Stimulated activated CD4-positive, alpha-beta T cell treated with anti-CD3 and anti-CD28 coated beads, TNF-alpha, amount 100 ng/mL, for 4 hours (primary cell): ENCODE data around the gene PLXND1.

Experiments used
- DNase-seq, 3 experiments: peaks; one replicate each; pipeline ENCODE4 v3.0.0-alpha.2; 2020; ENCODE audit warnings: low read depth in 3 of 3

Gene PLXND1

GRCh38 chr3:129585949-129586657 lies 20.4 kb downstream of the PLXND1 start:
- no peak for DNase-seq

DNA sequence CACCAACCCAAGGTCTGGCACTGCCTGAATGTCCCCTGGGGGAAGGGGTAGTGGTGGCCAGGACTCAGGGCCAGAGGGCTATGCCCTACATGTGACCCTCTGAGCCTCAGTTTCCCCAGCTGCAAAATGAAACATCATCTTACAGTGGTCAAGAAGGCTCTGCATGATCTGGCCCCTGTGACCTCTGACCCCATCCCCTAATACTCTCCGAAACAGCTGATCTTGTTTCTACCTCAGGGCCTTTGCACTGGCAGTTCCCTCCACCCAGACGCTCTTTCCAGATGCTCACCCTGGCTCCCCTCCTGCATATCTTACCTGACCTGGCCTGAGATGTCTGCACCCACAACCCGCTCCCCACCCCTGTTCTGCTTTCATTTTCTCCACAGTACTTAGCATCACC lies 21.8 kb downstream of the PLXND1 start:
- no peak for DNase-seq

GRCh38 chr3:129583289-129583688 lies 23.2 kb downstream of the PLXND1 start:
- DNase-seq: no peak

DNA sequence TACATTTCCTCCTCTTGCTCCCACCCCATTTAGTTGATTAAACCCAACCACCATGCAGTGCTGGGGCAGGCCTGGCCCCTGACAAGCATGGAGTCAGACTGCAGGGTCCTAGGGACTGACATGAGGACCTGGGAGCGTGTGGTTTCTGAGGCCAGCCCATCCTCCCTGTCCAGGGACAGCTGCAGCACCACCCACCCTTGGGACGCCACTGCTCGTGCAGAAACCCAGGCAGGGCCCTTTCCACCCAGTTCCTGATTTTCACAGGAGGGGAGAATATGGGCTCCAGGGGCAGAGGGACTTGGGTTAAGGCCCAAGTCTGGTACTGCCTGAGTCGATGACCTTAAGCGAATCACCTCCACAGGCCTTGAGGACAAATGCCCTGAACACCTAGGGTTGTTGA lies 23.7 kb downstream of the PLXND1 start:
- no peak for DNase-seq

- no peak for DNase-seq
Measured at GRCh38 chr3:129581623-129582022, 24.9 kb downstream of the PLXND1 start.

GRCh38 chr3:129579991-129580390 lies 26.5 kb downstream of the PLXND1 start:
- no peak for DNase-seq

GRCh38 chr3:129577925-129578786 lies 28.3 kb downstream of the PLXND1 start:
- DNase-seq: no peak

- DNase-seq: no peak
Measured at GRCh38 chr3:129577366-129577765, 29.1 kb downstream of the PLXND1 start.

DNA sequence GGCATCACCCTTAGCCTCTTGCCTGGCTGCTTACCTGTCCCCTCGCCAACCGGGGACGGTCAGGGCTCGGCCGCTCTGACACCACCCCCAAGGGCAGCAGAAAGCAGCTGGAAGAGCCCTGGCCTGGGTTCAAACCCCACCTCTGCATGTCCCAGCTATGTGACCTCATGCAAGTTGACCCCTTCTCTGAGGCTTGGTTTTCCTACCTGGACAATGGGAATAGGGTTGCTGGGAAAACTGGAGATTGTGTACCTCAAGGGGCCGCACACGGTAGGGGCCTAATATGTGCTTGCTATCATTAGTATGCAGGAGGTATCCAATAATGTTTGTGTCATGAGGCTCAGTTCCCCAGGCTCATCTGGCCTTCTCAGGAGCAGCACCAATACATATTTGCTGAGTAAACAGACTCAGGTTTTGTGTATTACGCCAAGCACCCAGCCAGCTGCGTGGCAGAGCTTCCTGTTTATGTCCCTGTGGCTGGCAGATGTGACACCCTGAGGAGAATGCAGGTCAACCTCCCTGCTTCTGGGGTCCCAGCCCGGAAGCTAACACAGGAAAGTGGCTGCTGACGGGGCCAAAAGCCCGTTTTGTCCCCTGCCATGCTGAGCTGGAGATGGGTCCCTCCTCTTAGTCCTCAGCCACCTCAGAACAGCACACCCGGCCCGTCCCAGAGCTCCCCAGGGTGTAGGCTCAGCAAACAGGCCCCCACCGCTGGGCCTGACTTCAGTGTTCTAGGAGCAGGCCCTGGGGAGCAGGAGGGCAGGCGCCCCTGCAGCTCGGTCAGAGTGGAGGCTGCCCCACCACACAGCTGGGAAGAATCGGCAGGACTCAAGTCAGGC lies 29.7 kb downstream of the PLXND1 start:
- peak in 2 of 3 experiments; percentile 11 to 13 for DNase-seq

DNA sequence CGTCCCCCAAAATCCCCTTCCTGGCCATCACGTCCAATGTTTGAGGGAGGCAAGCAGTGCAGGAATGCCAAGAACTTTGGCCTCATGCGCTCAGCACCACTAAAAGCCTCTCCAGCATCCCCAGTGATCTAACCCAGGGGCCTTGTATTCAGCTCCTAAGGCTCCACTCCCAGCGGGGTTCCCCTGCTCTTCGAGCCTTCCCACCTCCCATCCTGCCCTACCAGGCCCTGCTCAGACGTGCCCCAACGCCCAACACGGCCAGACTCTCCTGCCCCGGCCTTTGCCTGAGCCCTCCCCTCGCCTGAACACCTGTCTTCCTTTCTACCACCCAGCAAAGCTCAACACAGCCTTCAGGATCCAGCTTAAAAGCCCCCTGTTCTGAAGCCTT lies 30.5 kb downstream of the PLXND1 start:
- DNase-seq: no peak

- DNase-seq: no peak
Measured at GRCh38 chr3:129575233-129575996, 31.1 kb downstream of the PLXND1 start.

- no peak for DNase-seq
Measured at GRCh38 chr3:129574206-129574605, 32.3 kb downstream of the PLXND1 start.

DNA sequence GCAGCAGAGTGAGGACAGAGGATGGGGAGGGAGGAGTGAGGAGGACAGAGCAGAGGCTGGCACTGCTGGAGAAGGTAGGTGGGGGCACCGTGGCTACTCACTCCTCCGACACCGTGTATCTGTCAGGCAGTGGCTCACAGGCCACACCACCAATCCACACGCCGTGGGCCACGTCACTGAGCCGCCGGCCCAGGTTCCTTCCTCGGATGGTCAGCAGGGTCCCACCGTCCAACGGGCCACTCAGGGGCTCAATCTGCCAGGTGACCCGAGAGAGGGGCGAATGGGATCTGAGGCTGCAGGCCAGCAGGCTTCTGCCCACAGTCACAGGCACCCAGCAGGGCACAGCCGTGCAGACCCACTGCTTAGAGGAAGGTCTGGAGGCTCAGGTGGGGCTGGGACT lies 33.0 kb downstream of the PLXND1 start:
- no peak for DNase-seq

DNA sequence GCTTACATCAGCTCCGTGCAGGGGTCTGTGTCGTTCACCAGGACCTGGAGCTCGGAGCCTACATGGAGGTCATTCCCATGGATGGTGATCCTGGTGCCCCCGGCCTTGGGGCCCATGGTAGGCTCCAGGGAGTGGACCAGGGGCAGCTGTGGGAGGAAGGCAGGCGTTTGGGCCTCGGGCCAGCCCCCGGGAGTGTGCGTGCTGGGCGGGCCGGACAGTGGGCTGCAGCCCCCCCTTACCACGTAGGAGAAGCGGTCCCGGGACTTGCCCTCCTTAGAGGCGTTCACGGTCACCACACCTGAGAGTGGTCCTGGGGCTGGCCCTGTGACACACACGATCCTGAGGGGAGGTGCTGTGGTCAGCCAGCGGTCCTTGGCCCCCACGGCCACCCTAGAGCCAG lies 33.9 kb downstream of the PLXND1 start:
- no peak for DNase-seq

- no peak for DNase-seq
Measured at GRCh38 chr3:129571605-129572547, 34.6 kb downstream of the PLXND1 start.

GRCh38 chr3:129569856-129570255 lies 36.6 kb downstream of the PLXND1 start:
- no peak for DNase-seq

DNA sequence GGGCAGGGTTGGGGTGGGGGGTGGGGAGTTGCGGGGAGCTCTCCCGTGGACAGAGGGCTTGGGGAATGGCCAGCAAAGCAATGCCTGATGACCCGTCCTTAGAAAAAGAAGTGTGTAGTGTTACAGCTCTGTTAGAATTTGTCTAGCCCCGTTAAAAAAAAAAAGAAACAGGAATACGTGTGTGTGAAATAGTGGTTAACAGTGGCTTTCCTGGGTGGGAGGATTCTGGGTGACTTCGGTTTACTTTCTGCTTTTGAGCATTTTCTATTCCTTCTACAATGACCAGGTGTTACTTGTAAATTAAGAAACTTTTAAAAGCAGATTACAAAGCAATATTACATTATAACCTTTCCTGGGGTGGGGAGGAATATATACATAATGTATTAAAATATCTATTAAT lies 38.5 kb downstream of the PLXND1 start:
- DNase-seq: no peak

GRCh38 chr3:129567176-129567705 lies 39.2 kb downstream of the PLXND1 start:
- DNase-seq: no peak

DNA sequence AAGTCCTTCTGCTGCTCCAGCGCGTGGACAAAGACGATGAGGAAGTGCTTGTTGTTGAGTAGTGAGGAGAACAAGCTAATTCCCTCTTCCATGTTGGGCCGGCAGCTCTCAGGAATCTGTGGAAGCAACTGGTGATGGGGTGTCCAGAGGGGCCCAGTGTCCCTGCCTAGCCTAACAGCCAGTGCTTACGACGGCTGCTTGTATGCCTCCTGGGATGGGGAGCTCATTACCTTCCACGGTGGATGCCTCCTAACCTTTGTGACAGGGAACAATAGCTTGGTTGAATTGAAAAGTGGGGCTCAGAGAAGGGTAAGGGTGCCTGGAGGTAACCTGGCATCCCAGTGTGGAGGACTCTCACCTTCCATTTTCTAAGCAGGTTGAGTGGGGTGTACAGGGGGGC lies 40.6 kb downstream of the PLXND1 start:
- no peak for DNase-seq

- no peak for DNase-seq
Measured at GRCh38 chr3:129564981-129565644, 41.4 kb downstream of the PLXND1 start.
